Measurements from ENCODE around the gene SASH1. TPM values are rescaled to one million over a fixed set of nuclear protein-coding genes. Genes with fewer than 3 reads are reported as not detected.
A peak's percentile ranks its signal among the peaks of the same experiment; 100 is the strongest.

Gene SASH1
- total RNA-seq, 1 donor from 2014 or later: 118 TPM

GRCh38 chr6:148392671-148393070 lies 50.0 kb downstream of the SASH1 start:
- ATAC-seq (peak; percentile 47), DNase-seq (ENCODE audit: low spot score) (no peak)
- intact Hi-C loops (cut with DNase I): no loop called here

DNA sequence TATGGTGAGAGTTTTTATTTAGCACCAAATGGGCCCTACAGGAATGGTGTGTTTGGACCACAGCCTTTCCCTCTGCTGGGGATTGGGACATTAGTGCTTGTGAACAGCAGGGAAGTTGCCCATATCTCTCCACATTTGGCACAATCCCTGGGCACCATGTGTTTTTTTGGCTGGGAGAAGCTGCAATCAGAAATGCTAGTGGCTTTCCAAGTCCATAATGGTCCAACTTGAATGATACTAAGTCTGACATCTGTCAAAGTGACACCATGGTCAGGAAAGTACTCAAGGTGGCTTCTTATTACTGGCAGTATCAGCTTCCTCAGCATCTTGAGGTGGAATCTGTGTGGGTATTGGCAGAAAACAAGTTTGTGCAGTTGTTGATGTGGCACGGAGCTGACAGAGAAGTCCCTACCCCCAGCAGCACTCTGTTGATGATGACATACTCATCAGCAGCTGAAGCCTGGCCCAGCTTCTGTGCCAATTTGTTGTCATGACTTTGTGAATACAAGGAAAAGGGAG lies 53.0 kb downstream of the SASH1 start:
- DNase-seq (ENCODE audit: low spot score): no peak
- intact Hi-C loops (cut with DNase I): no loop called here
- ATAC-seq: no peak

DNA sequence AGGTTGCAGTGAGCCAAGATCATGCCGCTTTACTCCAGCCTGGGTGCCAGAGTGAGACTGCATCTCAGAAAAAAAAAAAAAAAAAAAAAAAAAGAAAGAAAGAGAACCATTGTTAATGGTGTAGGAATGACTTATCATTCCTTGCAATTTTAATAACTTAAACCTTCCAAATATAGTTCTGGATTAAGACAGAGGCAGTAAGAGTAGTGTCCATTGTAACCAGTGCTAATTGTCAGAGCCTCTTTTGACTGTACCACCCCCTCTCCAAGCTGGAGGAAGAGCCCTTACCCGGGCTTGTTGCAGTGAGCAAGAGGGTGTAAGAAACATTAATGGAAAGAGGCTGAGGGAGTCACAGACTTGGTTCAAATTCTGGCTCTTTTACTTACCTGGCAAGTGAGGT lies 53.8 kb downstream of the SASH1 start:
- intact Hi-C loops (cut with DNase I): no loop called here
- ATAC-seq (no peak), DNase-seq (ENCODE audit: low spot score) (no peak)

DNA sequence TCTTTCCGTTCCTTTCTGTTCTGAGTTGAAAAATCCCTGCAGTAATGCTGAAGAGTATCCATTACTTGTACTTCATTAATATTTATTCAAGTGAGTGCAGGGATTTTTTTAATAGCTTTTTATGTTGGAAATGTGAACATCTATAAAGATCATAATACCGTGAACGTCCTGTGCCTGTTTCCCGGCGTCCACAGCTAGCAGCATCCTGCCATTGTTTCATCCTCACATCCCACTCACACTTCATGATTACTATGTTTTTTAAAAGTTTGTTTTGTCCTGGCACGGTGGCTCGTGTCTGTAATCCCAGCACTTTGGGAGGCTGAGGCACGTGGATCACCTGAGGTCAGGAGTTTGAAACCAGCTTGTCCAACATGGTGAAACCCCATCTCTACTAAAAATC lies 54.3 kb downstream of the SASH1 start:
- DNase-seq (ENCODE audit: low spot score) (no peak), ATAC-seq (no peak)
- intact Hi-C loops (cut with DNase I): no loop called here

DNA sequence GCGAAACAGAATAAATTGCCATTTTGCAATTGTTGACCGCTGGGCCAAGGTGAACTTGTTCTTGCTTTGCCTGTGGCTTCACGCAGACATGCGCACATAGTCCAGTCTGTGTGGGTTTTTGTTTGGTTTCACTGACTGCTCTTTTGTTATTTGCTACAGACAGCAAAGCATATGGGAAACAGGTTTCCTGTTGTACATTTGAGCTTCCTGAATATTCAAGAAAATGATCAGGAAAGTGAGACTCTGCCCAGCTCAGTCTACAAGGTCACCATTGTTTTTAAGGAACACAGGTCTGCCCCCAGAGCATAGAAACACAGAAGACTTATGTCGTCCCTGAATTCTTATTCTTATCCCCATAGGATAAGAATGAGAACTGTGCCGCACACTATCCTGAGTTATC lies 55.6 kb downstream of the SASH1 start:
- intact Hi-C loops (cut with DNase I): no loop called here
- no peak for DNase-seq (ENCODE audit: low spot score)
- peak; percentile 20 for ATAC-seq

DNA sequence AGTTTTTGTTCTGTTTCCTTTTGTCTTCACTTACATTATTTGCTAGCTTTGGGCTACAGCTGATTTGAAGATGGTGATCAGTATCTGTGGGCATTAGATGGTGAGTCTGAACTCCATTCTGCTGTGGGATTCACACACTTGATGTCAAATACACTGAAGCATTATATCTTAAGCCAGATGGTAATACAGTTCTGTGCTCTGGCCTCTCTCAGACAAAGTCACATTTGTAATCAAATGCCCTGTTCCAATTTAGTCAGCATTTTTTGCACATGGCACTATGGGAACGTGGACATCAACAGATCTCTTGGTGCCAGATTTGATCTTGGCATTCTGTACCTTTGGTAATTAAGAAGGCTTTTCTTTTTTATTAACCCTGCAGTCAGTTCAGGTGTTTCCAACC lies 56.0 kb downstream of the SASH1 start:
- DNase-seq (ENCODE audit: low spot score) (no peak), ATAC-seq (peak; percentile 38)
- intact Hi-C loops (cut with DNase I): no loop called here

GRCh38 chr6:148401571-148401970 lies 58.9 kb downstream of the SASH1 start:
- intact Hi-C loops (cut with DNase I): no loop called here
- DNase-seq (ENCODE audit: low spot score) (no peak), ATAC-seq (peak; percentile 48)

DNA sequence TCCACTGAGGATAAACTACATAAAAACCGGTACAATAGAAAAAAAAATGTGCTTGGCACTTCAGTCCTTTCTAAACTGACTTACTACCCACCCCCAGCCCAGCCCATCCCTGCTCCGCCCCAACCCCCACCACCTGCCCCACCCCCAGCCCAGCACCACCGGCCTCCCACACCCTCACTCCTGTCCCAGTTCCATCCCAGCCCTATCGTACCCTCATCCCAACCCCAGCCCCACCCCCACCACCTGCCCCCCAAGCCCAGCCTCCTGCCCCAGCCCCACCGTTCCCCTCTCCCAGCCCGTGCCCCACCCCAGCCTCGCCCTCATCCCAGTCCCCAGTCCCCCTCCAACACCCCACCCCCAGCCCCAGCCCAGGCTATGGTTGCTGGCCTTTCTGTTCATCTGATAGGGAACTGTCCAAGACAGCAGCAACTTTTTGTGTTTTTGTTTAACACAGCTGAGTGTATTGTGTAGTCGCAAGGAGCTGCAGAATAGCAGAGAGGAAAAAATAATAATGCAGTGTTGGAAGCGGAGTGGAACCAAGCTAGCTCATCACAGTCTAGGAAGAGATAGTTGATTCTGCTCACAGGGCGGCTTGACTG lies 61.9 kb downstream of the SASH1 start:
- intact Hi-C loops (cut with DNase I): no loop called here
- DNase-seq (ENCODE audit: low spot score) (no peak), ATAC-seq (peak; percentile 13)

- DNase-seq (ENCODE audit: low spot score): no peak
- ATAC-seq: no peak
These were observed 63.3 kb downstream of the SASH1 start for GRCh38 chr6:148405894-148406293.

DNA sequence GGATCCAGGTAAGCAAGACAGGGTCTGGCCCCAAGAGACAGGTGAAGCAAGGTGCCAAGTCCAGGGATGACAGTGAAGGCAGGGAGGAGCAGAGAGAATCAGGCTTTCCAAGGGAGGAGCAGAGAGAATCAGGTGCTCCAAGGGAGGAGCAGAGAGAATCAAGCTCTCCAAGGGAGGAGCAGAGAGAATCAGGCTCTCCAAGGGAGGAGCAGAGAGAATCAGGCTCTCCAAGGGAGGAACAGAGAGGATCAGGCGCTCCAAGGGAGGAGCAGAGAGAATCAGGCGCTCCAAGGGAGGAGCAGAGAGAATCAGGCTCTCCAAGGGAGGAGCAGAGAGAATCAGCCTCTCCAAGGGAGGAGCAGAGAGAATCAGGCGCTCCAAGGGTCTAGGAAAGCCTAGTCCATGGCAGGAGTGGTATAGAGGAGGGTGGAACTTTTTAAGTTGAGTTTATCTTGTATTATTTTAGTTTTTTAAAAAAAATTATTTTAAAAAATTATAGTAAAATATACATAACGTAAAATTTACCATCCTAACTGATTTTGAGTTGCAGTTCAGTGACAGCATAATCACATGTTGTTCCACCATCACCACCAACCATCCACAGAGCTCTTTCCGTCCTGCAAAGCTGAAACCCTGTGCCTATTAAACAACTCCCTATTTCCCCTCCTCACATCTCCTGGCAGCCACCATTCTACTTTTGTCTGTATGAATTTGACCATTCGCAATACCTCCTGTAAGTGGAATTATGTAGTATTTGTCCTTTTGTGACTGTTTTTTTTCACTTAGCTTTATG lies 64.1 kb downstream of the SASH1 start:
- intact Hi-C loops (cut with DNase I): no loop called here
- ATAC-seq (peak; percentile 5), DNase-seq (ENCODE audit: low spot score) (no peak)

More at GRCh38 chr6:148405894-148406293, 63.3 kb downstream of the SASH1 start:
- intact Hi-C loops (cut with DNase I): no loop called here

DNA sequence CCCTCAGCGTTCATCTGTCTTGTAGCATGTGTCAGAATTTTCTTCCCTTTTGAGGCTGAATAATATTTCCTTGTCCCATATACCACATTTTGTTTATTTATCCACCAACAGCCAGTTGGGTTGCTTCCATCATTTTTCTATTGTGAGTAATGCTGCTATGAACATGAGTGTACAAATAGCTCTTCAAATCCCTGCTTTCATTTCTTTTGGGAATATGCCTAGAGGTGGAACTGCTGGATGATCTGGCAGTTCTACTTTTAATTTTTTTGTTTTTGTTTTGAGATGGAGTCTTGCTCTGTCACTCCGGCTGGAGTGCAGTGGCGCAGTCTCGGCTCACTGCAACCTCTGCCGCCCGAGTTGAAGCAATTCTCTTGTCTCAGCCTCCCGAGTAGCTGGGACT lies 64.7 kb downstream of the SASH1 start:
- intact Hi-C loops (cut with DNase I): no loop called here
- peak; percentile 87 for ATAC-seq
- no peak for DNase-seq (ENCODE audit: low spot score)

- DNase-seq (ENCODE audit: low spot score): no peak
- ATAC-seq: no peak
- intact Hi-C loops (cut with DNase I): no loop called here
These were observed 70.9 kb downstream of the SASH1 start for GRCh38 chr6:148413321-148414091.

- intact Hi-C loops (cut with DNase I): no loop called here
- DNase-seq (ENCODE audit: low spot score): no peak
- ATAC-seq: no peak
These were observed 71.5 kb downstream of the SASH1 start for GRCh38 chr6:148414092-148414489.

DNA sequence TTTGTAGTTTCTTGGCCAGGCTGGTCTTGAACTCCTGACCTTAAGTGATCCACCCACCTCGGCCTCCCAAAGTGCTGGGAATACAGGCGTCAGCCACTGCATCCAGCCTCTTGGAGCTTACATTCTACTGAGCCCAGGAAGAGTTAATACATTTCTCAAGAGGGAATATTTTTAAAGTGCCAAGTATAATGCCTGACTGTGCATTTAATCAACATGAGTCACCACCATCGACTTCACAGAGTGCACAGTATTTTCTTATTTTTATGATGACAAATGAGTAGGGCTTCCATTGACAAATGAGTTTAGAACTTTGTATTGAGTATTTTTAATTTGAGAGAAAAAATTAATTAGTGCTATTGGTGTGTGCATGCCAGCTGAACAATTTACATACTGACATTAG lies 72.2 kb downstream of the SASH1 start:
- DNase-seq (ENCODE audit: low spot score) (no peak), ATAC-seq (no peak)
- intact Hi-C loops (cut with DNase I): no loop called here

DNA sequence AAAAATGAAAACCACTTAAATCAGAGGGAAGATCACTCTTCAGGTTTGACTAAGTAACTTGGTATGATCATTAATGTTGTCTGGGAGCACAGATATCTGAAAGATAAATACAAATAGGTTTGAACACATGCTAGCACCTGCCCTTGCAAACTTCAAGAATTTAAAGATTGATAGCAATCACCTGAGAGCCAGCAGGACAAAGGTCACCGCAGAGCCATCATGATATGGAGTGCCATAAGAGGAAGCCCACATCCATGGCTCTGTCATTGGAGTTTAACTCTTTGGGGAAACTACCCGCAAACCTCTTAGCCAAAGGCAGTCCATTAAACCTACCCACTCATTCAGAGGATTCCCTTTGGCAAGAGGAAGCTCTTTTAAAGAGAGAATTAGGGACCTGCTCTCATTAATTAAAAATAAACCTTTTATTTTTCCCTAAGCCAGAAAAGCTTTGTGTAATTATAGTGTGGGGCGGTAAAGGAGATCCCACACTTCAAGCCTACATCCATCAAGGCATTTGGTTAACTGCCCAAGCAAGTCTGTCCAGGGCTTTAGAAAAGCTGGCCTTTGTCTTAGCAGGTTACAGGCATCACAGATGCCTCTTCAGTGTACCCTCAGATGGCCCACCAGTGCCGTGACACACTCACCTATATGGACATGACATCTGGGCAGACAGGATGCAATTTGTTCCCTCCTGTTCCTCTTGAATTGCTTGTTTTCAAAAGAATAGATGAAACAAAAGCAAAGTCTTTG lies 73.0 kb downstream of the SASH1 start:
- ATAC-seq: no peak
- intact Hi-C loops (cut with DNase I): no loop called here
- no peak for DNase-seq (ENCODE audit: low spot score)

DNA sequence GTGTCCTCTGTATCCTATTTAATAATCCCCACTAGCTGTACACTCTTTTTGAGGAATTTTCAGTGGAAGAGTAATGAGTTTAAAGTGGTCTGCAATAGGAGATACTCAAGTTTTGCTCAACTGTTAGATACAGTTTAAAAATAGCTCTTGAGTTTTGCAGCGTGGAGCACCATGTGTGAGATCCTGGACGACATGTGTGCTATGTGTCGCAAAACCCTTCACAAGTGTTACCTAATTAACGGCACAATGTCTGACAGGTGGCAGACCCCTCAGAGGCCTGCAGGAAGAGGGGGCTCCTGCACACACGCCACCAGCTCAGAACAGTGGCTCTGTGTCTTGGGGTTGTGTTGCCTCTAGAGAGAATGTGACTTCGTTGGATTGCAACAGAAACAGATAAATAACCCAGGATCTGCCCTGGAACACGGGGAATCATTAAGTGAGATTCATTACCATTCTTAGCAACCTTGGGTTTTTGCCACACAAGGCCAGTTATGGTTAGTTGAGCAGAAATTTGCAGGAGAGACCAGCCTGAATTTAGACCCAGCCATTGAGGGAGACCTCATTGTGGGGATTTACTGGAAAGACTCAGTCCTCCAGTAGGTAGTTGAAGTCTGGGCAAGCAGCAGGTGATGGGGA lies 73.8 kb downstream of the SASH1 start:
- no peak for DNase-seq (ENCODE audit: low spot score)
- intact Hi-C loops (cut with DNase I): no loop called here
- no peak for ATAC-seq

GRCh38 chr6:148417045-148417444 lies 74.4 kb downstream of the SASH1 start:
- intact Hi-C loops (cut with DNase I): no loop called here
- DNase-seq (ENCODE audit: low spot score) (no peak), ATAC-seq (no peak)

- no peak for ATAC-seq
- intact Hi-C loops (cut with DNase I): no loop called here
These were observed 76.8 kb downstream of the SASH1 start for GRCh38 chr6:148419430-148419829.

GRCh38 chr6:148422085-148422484 lies 79.4 kb downstream of the SASH1 start:
- intact Hi-C loops (cut with DNase I): no loop called here
- no peak for DNase-seq (ENCODE audit: low spot score)
- no peak for ATAC-seq

More at GRCh38 chr6:148419430-148419829, 76.8 kb downstream of the SASH1 start:
- DNase-seq (ENCODE audit: low spot score): no peak

Measured in sciatic nerve (tissue), 2 donors.